Lower lobe of right lung (tissue), 2 donors: Measurements from ENCODE around the gene TFDP1. TPM values are rescaled to one million over a fixed set of nuclear protein-coding genes. Genes with fewer than 3 reads are reported as not detected.
A peak's percentile ranks its signal among the peaks of the same experiment; 100 is the strongest.

Experiments
- ATAC-seq, 2 donors: fragments of 200-7000 bp; cut with Tn5 transposase; one replicate each; pipeline ENCODE4 v1.9.1; 2020 to 2022; ENCODE audit warnings: mild to moderate bottlenecking in 2 of 2, moderate library complexity in 2 of 2
- DNase-seq: peaks from one replicate; pipeline ENCODE4 v3.0.0-alpha.2; 2020
- H3K27ac ChIP-seq: fragments of 200-600 bp; one replicate; pipeline ENCODE4 v1.8.0; 2022
- H3K27me3 ChIP-seq: fragments of 200-600 bp; one replicate; pipeline ENCODE4 v1.8.0; 2022; ENCODE audit warnings: low read depth
- H3K36me3 ChIP-seq: fragments of 200-600 bp; one replicate; pipeline ENCODE4 v1.8.0; 2022; ENCODE audit warnings: mild to moderate bottlenecking
- H3K4me1 ChIP-seq: fragments of 200-600 bp; one replicate; pipeline ENCODE4 v1.8.0; 2022
- H3K4me3 ChIP-seq: fragments of 200-600 bp; one replicate; pipeline ENCODE4 v1.8.0; 2022; ENCODE audit warnings: mild to moderate bottlenecking
- H3K9me3 ChIP-seq: fragments of 200-600 bp; one replicate; pipeline ENCODE4 v1.8.0; 2022
- intact Hi-C: fragments of 100-400 bp; cut with DNase I; formaldehyde crosslinking; loops from one replicate; pipeline ENCODE4 v1.11.0; 2022
- total RNA-seq: library from RNA; stranded (reverse); fragmentation: NEBNext Ultra II Directional; extraction: Animal tissue kit (Norgen Biotek cat#: 25700); gene quantifications from one replicate; pipeline ENCODE4 v1.2.1, GENCODE V29; 2021
- TF ChIP-seq, protein P1 (sequence below): fragments of 200-600 bp; IDR thresholded peaks from one replicate; pipeline ENCODE4 v1.8.0; 2022; ENCODE audit warnings: antibody characterized with exemption, mild to moderate bottlenecking
- donor health status: DM: no; HTN: yes; CAD: no; lungs with severe emphysema.

Gene TFDP1
- total RNA-seq, 1 donor from 2014 or later: 47.0 TPM

DNA sequence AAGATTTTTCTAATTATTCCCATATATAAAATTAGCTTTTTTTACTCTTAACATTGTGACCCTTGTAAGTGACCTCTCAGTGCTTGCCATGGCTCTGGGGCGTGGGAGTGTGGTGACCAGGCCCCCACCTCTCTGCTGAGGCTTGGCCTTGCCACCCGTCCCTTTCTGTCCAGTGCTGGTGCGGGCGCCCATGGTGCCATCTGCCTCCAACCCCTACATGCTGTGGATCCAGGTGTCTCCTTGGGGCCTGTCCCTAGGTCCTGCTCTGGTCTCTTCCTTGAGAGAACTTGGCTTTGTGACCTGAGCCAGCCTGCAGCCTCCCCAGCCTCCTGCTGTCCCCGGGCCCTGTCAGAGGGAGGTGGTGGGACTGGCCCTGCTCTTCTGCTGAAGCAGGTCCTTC is 27.4 kb downstream of the TFDP1 start:
- Histone ChIP-seq H3K4me3 (no peak overlapping the region), H3K9me3 (no peaks in the 10 kb centered on the region)
- TF ChIP-seq, protein P1, sequence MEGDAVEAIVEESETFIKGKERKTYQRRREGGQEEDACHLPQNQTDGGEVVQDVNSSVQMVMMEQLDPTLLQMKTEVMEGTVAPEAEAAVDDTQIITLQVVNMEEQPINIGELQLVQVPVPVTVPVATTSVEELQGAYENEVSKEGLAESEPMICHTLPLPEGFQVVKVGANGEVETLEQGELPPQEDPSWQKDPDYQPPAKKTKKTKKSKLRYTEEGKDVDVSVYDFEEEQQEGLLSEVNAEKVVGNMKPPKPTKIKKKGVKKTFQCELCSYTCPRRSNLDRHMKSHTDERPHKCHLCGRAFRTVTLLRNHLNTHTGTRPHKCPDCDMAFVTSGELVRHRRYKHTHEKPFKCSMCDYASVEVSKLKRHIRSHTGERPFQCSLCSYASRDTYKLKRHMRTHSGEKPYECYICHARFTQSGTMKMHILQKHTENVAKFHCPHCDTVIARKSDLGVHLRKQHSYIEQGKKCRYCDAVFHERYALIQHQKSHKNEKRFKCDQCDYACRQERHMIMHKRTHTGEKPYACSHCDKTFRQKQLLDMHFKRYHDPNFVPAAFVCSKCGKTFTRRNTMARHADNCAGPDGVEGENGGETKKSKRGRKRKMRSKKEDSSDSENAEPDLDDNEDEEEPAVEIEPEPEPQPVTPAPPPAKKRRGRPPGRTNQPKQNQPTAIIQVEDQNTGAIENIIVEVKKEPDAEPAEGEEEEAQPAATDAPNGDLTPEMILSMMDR: no peak

DNA sequence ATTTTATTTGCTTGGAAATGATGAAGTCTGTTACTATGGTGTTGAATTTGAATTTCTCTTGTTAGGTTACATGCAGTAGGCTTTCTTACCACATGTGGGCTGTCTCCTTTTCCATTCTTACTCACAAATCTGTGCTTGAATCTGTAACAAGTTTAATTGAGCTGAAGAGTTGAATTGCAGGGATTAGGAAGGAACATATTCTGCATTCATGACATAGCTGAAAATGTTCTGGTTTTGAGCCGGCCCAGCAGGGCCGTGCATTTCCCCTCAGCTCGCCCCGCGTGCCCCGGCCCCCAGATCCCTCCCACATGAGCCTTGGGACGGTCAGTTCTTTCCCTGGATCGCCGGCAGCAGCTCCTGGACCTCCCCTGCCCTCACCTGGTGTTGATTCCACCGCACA is 28.1 kb downstream of the TFDP1 start:
- H3K36me3 ChIP-seq: peaks cover 28% of the 10 kb centered on the region
- TF ChIP-seq, protein P1: no peak
- H3K27me3 ChIP-seq: no peaks in the 10 kb centered on the region
- H3K27ac ChIP-seq: no peak overlapping the region
- ATAC-seq (no peak), DNase-seq (no peak)
- H3K4me3 ChIP-seq: no peak overlapping the region
- intact Hi-C loops: no loop called here
- H3K9me3 ChIP-seq: no peaks in the 10 kb centered on the region
- no peaks in the 10 kb centered on the region for H3K4me1 ChIP-seq

More for the DNA sequence above, 27.4 kb downstream of the TFDP1 start:
- intact Hi-C loops: no loop called here
- Histone ChIP-seq H3K27me3 (no peaks in the 10 kb centered on the region), H3K4me1 (no peaks in the 10 kb centered on the region), H3K36me3 (peaks cover 28% of the 10 kb centered on the region), H3K27ac (no peak overlapping the region)
- no peak for DNase-seq
- no peak for ATAC-seq

DNA sequence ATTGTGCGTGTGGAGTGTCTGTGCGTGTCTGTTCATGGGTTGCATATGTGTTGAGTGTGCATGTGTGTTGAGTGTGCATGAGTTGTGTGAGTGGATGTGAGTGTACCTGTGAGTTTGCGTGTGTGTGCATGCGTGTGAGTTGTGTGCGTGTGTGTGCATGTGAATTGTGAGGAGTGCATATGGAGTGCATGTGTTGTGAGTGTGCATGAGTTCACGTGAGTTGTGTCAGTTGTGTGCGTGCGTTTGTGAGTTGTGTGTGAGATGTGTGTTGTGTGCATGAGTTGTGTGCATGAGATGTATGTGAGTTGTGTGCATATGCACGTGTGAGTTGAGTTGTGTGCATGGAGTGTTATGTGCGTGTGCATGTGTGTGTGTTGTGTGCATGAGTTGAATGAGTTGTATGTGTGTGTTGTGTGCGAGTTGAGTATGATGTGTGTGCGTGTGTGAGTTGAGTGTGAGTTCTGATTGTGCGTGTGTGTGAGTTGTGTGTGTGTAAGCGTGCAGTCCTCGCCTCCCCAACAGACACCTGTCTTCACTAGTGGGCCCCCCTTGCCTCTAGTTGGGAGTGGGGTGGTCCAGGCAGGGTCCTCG is 29.3 kb downstream of the TFDP1 start:
- ATAC-seq (no peak), DNase-seq (no peak)
- Histone ChIP-seq H3K27me3 (no peaks in the 10 kb centered on the region), H3K9me3 (no peaks in the 10 kb centered on the region), H3K4me3 (no peak overlapping the region), H3K36me3 (peaks cover 28% of the 10 kb centered on the region), H3K4me1 (no peaks in the 10 kb centered on the region), H3K27ac (no peak overlapping the region)
- TF ChIP-seq, protein P1: no peak
- intact Hi-C loops: no loop called here

DNA sequence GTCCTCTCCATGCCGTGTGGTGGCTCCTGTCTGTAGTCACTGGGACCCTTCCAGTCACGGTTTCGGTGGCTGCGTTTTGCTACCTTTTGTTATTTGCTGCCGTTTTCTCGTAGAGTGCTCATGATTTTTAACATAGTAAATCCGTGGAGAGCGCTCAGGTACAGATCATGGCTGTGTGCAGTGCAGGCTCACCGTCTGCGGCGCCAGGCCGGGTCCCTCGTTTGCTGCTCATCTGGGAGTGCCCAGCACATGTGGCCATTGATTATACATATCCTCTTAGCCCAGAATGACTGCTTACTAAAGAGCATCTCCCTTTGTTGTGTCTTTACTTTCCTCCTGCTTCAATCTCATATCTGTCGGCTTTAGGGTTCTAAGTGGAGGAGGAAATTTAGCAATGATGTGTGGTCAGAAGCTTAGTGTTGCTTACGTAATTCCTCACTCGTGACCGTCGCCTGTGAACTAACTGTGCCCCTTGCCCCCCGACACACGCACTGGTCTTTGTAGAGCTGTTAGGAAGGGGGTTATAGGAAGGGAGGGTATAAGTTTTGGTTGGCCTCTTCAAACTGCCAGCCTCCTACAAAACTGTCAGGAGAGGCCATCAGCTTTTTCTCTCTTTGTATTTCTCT is 31.8 kb downstream of the TFDP1 start:
- DNase-seq (no peak), ATAC-seq (peak; percentile 29 to 50)
- intact Hi-C loops: no loop called here
- Histone ChIP-seq H3K4me3 (no peak overlapping the region), H3K27ac (no peak overlapping the region), H3K4me1 (no peaks in the 10 kb centered on the region), H3K9me3 (no peaks in the 10 kb centered on the region), H3K27me3 (no peaks in the 10 kb centered on the region), H3K36me3 (peaks cover 22% of the 10 kb centered on the region)
- TF ChIP-seq, protein P1: no peak

DNA sequence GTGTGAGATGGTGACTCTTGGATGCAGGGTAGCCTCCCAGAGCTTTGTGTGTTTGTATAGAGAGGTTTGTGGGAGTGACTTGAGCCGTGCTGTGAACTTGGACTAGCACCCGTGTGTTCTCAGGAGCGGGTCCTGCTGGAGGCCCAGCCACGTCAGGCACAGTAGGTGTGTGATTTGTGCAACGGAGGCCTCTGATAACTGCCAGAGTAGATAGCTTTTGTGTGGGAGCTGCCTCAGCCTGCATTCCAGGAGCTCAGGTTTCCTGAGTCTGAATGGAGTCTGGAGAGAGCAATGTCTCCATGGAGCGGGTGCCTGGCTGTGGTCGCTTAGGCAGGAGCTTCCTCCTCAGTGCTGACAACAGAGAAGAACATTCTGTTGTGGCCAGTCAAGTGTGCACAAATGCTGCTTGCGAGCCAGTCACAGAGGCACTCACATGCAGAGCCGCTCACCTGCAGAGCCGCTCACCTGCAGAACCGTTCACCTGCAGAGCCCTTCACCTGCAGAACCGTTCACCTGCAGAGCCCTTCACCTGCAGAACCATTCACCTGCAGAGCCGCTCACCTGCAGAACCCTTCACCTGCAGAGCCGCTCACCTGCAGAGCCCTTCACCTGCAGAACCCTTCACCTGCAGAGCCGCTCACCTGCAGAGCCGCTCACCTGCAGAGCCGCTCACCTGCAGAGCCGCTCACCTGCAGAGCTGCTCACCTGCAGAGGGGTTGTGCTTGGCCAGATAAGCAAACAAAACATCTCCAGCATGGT is 32.6 kb downstream of the TFDP1 start:
- DNase-seq (no peak), ATAC-seq (peak in 1 of 2 donors; percentile 50)
- Histone ChIP-seq H3K36me3 (peaks cover 14% of the 10 kb centered on the region), H3K9me3 (no peaks in the 10 kb centered on the region), H3K4me1 (no peaks in the 10 kb centered on the region), H3K27me3 (no peaks in the 10 kb centered on the region), H3K4me3 (no peak overlapping the region), H3K27ac (no peak overlapping the region)
- TF ChIP-seq, protein P1: no peak
- intact Hi-C loops: no loop called here
